Hypothalamus (tissue), 51 donors: ENCODE results near the gene CLSTN1.
"Not testable (repeated sequence)": the region's sequence is repeated elsewhere in the genome, so short reads cannot be mapped to it uniquely, and the experiment has no call there.

Experiments
- DNase-seq, 51 donors: peaks; one replicate each; lab custom pipeline; 2025; lab: John Stamatoyannopoulos, UW

The CLSTN1 gene

DNA sequence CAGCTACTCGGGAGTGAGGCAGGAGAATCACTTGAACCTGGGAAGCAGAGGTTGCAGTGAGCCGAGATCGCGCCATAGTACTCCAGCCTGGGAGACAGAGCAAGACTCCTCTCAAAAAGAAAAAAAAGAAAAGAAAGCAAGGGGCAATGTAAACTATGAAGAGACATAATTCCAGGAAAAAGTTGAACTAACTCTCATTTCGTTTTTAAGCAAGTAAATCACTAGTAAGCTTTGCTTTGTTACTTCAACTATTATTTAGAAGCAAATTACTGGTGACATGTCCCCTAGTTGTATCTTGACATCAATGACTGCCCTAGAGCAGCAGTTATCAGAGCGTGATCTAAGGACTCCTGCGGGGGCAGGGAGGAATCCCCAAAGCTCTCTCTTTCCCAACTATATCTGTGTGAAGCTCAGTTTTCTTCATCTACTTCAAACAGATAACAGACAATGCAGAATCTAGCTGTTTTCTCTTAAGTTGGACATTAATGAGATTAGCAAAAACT lies 18.7 kb downstream of the CLSTN1 start:
- no peak for DNase-seq

DNA sequence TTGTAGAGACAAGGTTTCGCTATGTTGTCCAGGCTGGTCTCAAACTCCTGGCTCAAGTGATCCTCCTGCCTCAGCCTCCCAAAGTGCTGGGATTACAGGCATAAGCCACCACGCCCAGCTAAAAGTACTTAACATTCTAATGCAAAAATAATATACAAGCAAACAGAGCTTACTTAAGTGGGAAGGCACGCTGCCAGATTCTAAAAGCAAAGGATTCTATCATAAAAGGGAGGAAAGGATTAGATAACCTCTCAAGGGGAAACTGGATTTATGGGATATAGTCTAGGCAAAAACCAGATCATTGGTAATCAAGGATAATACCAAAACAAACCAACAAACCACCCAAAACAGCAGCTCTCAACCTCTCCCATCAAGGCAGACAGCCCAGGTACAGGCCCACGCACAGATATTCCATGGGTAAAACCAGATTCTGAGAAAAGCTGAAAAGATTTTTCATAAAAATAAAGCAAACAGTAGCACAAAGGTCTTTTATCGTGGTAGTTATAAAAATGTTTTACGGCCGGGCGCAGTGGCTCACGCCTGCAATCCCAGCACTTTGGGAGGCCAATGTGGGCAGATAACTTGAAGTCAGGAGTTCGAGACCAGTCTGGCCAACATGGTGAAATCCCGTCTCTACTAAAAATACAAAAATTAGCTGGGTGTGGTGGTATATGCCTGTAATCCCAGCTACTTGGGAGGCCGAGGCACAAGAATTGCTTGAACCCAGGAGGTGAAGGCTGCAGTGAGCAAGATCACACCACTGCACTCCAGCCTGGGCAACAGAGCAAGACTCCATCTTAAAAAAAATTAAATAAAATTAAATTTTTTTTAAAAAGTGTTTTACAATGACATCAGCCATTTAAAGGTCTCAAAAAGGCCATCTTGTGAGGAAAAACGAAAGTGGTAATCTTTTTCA lies 20.5 kb downstream of the CLSTN1 start:
- DNase-seq, result not testable (repeated sequence)

- no peak for DNase-seq
These were observed 21.9 kb downstream of the CLSTN1 start for GRCh38 chr1:9801909-9802308.

DNA sequence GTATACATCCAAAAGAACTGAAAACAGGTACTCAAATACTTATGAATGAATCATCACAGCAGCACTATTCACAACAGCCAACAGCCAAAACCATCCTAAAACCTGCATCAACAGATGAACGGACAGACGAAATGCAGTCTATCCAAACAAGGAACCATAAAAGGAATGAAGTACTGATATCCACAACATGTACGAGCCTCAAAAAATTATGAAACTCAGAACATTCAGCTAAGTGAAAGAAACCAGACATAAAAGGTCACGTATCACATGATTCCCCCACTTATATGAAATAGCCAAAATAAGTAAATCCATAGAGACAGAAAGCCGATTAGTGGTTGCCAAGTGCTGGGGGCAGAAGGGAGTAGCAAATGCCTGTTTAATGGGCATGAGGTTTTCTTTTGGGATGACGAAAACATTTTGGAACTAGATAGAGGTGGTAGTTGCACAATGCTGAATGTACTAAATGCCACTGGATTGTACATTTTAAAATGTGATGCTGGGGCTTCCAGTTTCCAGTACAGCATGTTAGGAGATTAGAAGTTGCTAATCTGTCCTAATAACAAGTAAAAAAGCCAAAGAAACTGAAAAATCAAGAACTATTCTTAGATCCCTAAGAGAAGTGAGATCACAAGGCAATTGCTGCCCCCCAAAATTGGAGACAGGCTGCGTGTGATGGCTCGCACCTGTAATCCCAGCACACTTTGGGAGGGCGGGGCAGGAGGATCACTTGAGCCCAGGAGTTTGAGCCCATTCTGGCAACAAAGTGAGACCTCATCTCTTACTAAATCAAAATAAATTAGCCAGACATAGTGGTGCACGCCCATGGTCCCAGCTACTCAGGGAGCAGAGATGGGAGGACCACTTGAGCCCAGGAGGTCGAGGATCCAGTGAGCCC lies 25.3 kb downstream of the CLSTN1 start:
- DNase-seq, result no peak

GRCh38 chr1:9797049-9797448 lies 26.7 kb downstream of the CLSTN1 start:
- DNase-seq, result no peak

- peak in 1 of 51 donors; percentile 6 for DNase-seq
These were observed 29.7 kb downstream of the CLSTN1 start for GRCh38 chr1:9794081-9794480.

GRCh38 chr1:9793291-9793690 lies 30.5 kb downstream of the CLSTN1 start:
- DNase-seq, result no peak

GRCh38 chr1:9792156-9793042 lies 31.4 kb downstream of the CLSTN1 start:
- DNase-seq, result peak in 6 of 51 donors; percentile 5 to 32 (median 8)

DNA sequence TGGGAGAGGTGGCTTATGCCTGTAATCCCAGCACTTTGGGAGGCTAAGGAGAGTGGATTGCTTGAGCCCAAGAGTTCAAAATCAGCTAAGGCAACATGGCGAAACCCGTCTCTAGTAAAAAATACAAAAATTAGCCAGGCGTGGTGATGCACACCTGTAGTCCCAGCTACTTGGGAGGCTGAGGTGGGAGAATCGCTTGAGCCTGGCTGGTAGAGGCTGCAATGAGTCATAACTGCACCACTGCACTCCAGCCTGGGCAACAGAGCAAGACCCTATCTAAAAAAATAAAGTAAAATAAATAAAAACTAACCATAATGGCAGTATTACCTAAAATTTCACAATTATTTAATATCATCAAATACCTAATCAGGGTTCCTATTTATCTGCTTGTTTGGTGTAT lies 34.1 kb downstream of the CLSTN1 start:
- DNase-seq, result not testable (repeated sequence)

- no peak for DNase-seq
These were observed 36.1 kb downstream of the CLSTN1 start for GRCh38 chr1:9787702-9788101.

DNA sequence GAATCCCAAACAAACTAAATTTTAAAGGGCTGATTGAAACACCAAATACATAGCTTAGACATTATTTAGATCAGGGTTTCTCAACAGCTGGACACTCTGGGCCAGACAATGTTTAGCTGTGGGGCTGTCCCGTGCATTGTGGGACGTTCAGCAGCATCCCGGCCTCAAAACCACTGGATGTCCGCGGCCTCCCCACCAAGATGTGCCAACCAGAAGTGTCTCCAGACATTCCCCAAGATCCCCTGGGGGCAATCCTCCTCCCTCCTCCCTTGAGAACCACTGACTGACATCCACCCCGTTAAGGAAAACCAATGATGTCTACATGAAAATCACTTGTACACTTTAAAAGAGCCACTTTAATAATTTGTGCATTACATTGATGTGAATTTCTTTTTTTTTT lies 38.4 kb downstream of the CLSTN1 start:
- DNase-seq, result no peak

- DNase-seq, result peak in 3 of 51 donors; percentile 6 to 21 (median 11)
These were observed 39.1 kb downstream of the CLSTN1 start for GRCh38 chr1:9784508-9785133.

- DNase-seq, result no peak
These were observed 40.9 kb downstream of the CLSTN1 start for GRCh38 chr1:9782897-9783296.

DNA sequence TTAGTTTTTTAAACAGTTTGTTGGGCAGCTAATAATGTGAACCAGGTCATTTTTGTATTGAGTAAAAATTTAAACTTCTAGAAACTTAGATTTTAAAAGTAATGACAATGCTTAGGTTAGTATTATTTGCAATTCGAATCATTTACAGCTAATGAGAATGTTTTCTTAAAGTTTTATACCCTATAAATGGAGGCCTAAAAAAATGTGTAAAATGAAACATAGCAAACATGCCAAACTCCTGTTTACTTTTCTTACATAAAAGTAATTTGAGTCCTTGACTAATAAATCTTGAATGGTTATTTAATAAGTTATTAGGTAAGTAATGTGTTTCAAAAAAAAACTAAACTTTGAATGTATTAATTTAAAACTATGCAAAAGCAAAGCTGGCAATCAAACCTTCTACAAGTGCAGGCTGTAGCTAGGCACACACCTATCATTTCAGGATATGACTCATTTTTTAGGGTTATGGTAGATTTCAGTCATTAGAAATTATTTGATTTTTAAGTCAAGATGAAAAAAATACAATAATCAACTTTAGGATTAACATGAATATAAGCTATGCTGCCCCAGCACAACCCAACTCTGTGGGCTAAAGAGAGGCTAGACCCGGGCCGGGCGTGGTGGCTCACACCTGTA lies 41.5 kb downstream of the CLSTN1 start:
- no peak for DNase-seq

- no peak for DNase-seq
These were observed 43.1 kb downstream of the CLSTN1 start for GRCh38 chr1:9780554-9781110.

- no peak for DNase-seq
These were observed 44.9 kb downstream of the CLSTN1 start for GRCh38 chr1:9778905-9779304.

DNA sequence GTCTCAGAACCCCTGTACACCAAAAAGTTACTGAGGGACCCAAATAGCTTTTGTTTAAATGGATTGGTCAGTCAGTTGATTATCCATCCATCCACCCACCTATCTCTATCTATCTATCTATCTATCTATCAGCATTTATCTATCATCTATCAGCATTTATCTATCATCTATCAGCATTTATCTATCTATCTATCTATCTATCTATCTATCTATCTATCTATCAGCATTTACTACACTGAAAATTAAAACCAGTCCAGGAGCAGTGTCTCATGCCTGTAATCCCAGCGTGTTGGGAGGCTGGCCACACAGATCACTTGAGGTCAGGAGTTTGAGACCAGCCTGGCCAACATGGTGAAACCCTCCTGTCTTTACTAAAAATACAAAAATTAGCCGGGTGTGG lies 47.1 kb downstream of the CLSTN1 start:
- no peak for DNase-seq

DNA sequence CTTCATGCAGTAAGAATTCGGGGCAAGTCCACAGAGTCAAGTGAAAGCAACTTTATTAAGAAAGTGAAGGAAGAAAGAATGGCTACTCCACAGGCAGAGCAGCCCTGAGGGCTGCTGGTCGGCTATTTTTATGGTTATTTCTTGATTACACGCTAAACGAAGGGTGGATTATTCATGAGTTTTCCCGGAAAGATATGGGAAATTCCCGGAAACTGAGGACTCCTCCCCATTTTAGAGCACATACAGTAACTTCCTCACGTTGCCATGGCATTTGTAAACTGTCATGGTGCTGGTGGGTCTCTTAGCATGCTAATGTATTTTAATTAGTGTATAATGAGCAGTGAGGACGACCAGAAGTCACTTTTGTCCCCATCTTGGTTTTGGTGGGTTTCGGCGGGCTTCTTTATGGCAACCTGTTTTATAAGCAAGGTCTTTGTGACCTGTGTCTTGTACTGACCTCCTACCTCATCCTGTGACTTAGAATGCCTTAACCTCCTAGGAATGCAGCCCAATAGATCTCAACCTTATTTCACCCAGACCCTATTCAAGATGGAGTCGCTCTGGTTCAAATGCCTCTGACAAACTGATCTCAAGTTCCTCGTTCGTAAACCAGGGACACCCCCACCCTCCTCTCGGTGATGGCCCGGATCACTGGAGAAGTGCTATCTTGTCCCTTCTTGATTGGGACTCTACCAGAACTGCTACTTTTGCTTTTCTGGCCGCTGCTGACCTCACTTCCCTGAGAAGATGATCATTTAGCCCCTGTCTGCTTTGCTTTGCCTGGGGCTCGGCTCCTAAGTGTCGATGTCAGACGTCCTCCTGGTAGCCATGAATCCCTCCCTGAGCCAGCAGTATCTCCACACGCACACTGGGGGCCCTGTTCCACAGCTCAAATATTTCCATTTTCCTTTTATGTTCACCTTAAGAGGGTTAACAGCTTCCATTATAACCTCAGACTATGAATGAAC lies 48.8 kb downstream of the CLSTN1 start:
- DNase-seq, result no peak
